COLO829 (cell line): ENCODE measurements around the gene SFRP5.

Experiments used
- DNase-seq: peaks from one replicate; pipeline ENCODE4 v3.0.0; 2012; ENCODE audit warnings: low spot score

Gene SFRP5

GRCh38 chr10:97736902-97737769 is 34.7 kb downstream of the SFRP5 start, which contains the start of gene ZFYVE27:
TSS of gene ZFYVE27 (plus strand) at chr10:97737128. CDS start at chr10:97738478, 1,350 bp downstream.
- DNase-seq: peak; percentile 98

GRCh38 chr10:97736403-97736901 is 35.3 kb downstream of the SFRP5 start:
- no peak for DNase-seq

DNA sequence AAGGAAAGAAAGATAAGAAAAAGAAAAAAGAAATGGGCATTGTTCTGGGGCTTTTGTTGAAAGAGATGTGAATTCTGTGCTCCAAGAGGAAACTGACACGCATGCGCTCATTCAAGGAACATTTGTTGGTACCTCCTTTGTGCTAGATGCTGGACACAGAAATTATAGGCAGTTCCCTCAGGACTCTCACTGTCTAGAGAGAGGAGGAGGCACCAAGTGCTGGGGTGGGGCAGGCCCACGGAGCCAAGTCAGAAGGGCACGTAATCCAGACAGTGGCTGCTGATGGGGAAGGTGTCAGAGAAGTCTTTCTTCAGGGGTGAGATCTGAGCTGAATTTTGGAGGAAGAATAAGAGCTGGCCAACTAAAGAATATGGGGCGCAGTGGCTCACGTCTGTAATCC is 37.8 kb downstream of the SFRP5 start:
- no peak for DNase-seq

- DNase-seq: no peak
Observed at GRCh38 chr10:97733256-97733655, 38.5 kb downstream of the SFRP5 start.

GRCh38 chr10:97732052-97732359 is 39.8 kb downstream of the SFRP5 start:
- no peak for DNase-seq

DNA sequence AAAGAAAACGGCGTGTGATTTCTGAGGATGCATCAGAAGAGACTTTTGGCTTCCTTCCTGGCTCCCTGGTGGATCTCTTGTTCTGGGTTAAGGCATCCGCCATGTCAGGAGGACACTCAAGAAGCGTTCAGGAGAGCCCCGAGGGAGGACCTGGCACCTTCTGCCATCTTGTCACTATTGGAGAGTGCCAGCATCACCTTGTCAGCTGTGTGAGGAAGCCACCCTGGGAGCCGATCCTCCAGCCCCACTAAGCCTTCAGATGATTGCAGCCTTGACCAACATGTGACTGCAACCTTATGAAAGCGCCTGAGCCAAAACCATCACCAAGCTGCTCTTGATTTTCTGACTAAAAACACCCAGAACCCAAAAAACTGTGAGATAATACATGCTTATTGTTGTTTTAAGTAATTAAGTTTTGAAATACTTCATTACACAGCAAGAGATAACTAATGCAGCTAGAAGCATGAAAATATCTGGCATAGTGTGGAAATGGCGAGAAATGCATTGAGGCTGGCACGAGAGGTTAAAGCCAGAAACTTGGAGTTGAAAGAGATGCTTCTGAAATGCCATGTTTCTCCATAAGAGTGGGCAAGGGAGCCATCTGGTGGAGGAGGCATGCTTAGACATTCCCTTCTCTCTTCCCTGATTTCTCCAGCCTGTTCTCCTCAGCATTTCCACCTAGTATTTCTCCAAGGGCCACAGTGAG is 40.3 kb downstream of the SFRP5 start:
- peak; percentile 41 for DNase-seq

DNA sequence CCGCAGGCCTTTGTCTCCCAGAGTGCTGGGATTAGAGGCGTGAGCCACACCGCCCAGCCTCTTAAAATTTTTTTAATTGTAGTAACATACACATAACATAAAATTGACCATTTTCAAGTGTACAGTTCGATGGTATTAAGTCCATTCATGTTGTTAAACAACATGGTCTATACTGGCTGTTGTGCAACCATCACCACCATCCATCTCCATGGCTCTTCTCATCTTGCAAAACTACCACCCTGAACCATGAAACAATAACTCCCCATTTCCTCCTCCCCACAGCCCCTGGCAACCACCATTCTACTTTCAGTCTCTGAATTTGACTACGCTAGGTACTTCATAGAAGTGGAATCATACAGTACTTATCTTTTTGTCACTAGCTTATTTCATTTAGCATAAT is 42.8 kb downstream of the SFRP5 start:
- no peak for DNase-seq

GRCh38 chr10:97726636-97727178 is 45.1 kb downstream of the SFRP5 start:
- DNase-seq: no peak

- DNase-seq: no peak
Observed at GRCh38 chr10:97724341-97724941, 47.4 kb downstream of the SFRP5 start.

DNA sequence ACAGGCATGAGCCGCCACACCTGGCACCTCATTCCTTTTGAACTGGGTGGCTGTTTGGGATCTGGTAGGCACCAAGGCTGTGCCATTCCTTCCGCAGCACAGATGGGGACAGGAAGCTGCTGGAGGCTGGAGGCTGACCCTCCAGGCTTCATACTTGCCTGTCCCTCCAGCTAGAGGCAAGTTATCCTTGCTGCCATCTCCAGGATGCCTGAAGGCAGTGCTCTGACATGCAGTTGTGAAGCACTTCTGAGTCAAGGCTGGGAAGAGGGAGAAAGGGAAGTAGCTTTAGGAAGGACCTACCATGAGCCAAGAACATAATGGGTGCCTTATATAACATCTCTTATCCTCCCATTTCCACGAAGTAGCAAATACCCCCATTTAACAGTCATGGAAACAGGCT is 48.8 kb downstream of the SFRP5 start:
- no peak for DNase-seq

GRCh38 chr10:97721871-97722780 is 49.7 kb downstream of the SFRP5 start:
- no peak for DNase-seq

DNA sequence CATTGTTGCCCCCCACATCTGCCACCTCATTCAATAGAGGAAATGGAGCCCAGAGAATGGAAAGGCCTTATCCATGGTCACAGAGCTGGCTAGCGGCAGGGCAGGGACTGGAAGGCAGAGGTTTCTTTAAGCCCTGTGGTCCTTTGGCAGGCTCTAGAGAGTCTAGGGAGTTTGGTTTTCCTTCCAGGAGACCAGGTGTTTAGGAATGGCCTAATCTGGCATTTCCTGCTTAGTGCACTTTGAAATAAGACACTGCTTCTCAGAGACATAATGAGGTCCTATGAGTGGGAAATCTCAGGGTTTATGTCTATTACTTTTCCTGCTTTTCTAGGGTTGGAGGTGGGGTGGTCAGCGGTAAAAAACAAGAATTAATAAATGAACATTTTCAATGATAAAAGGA is 52.2 kb downstream of the SFRP5 start:
- no peak for DNase-seq

GRCh38 chr10:97718659-97719142 is 53.1 kb downstream of the SFRP5 start:
- DNase-seq: no peak

DNA sequence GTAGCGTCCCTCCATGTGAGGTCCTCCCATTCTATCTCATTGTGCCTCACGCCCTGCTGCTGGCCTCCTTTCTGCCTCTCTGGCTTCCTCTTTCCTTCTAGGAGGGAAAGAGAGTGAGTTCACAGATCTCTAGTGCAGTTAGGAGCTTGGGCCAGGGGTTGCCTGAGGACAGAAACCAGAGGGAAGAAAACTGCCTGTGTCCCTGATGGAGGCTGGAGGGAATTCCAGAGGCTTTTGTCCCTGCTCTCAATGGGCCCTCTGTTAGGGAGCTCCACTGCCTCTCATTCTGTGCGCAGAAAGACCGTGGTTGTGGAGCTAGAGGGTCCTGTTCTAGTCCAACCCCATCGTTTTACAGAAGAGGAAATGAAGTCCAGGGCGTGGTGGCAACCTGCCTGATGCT is 53.6 kb downstream of the SFRP5 start:
- peak; percentile 71 for DNase-seq

GRCh38 chr10:97717627-97718026 is 54.2 kb downstream of the SFRP5 start:
- no peak for DNase-seq
